Right lobe of liver (tissue), 6 donors: ENCODE results near the gene OARD1. TPM values are rescaled to one million over a fixed set of nuclear protein-coding genes. Genes with fewer than 3 reads are reported as not detected.

Experiments used
- ATAC-seq, 4 donors: fragments of 200-7000 bp; cut with Tn5 transposase; one replicate each; pipeline ENCODE4 v1.9.1; 2020; ENCODE audit warnings: mild to moderate bottlenecking in 4 of 4, moderate library complexity in 4 of 4
- DNase-seq, 3 donors: peaks; one replicate each; pipeline ENCODE4 v3.0.0-alpha.2; 2020
- H3K27ac ChIP-seq, 3 donors: fragments of 200-600 bp; one replicate each; pipeline ENCODE4 v1.8.0; 2022
- H3K27me3 ChIP-seq, 2 donors: fragments of 200-600 bp; one replicate each; pipeline ENCODE4 v1.8.0; 2022
- H3K36me3 ChIP-seq, 4 donors: fragments of 200-600 bp; sonication (generic) in 1 of 4; one replicate each; pipeline versions ENCODE4 v1.5.1 to v1.8.0; 2017 to 2022; ENCODE audit warnings: control low read depth in 1 of 4
- H3K4me1 ChIP-seq, 4 donors: fragments of 200-600 bp; sonication (generic) in 1 of 4; one replicate each; pipeline versions ENCODE4 v1.5.1 to v1.8.0; 2017 to 2022; ENCODE audit warnings: control low read depth in 1 of 4
- H3K4me3 ChIP-seq, 3 donors: fragments of 200-600 bp; one replicate each; pipeline ENCODE4 v1.8.0; 2022
- H3K9me3 ChIP-seq, 4 donors: fragments of 200-600 bp; sonication (generic) in 1 of 4; one replicate each; pipeline versions ENCODE4 v1.5.1 to v1.8.0; 2017 to 2022; ENCODE audit warnings: control low read depth in 1 of 4
- POLR2A ChIP-seq: fragments of 450-650 bp; IDR thresholded peaks from one replicate; pipeline ENCODE4 v1.6.1; 2017; ENCODE audit warnings: antibody characterized with exemption, mild to moderate bottlenecking
- WGBS: methylation state at CpG from one replicate; pipeline ENCODE4 v1.1.6; 2018; ENCODE audit warnings: low coverage, low lambda C conversion rate; ENCODE audit not compliant: insufficient coverage; ENCODE audit errors: missing lambda C conversion rate; 5-methylcytosine and 5-hydroxymethylcytosine counted together
- intact Hi-C, 2 donors: fragments of 100-400 bp; cut with DNase I; formaldehyde crosslinking; loops; one replicate each; pipeline versions ENCODE4 v1.11.2 to v1.14.1; 2022
- total RNA-seq, 6 experiments: library from RNA; depleted of rRNA in 2 of 6; stranded (reverse); fragments of >200 nt in 2 of 6; fragmentation: NEBNext Ultra II Directional in 3 of 6; extraction: Animal tissue kit (Norgen Biotek cat#: 25700) in 3 of 6; gene quantifications; one replicate each; pipeline versions ENCODE4 v1.1.0 to v1.2.4, GENCODE V29; 2016 to 2023
- donor health status: DM: no; HTN: yes; CAD: no.
- donor health status: DM: no; HTN: no; CAD: no.
- donor health status: DM: no; HTN: no; CAD: no.
- donor health status: DM: no; HTN: yes; CAD: no.
- donor health status: DM: no; HTN: yes; CAD: no.

The OARD1 gene
- total RNA-seq, 6 experiments from 2014 or later = 14.8 to 26.2 (median 21.7) TPM

GRCh38 chr6:41014780-41015179 lies 57.4 kb downstream of the OARD1 start:
- no peaks in the 10 kb centered on the region for H3K36me3 ChIP-seq
- intact Hi-C loops = no loop called here
- peaks cover 0 to 34% (median 16%) of the 10 kb centered on the region in 4 donors for H3K4me1 ChIP-seq
- H3K27ac ChIP-seq = no peak overlapping the region
- 78% methylated on average over 1 of the region's 4 CpGs for WGBS
- DNase-seq (no peak), ATAC-seq (no peak)
- no peaks in the 10 kb centered on the region for H3K9me3 ChIP-seq
- no peak for TF ChIP-seq POLR2A
- H3K27me3 ChIP-seq = no peaks in the 10 kb centered on the region
- no peak overlapping the region for H3K4me3 ChIP-seq

Other genes with a start within 250 kb of the OARD1 start
- gene UNC5CL, start 33.1 kb downstream of the OARD1 start, total RNA-seq = 10 to 100 TPM in 4 of 6 experiments, 1 to 10 TPM in 2; 5.0 to 35.7 (median 13.5) TPM
- gene TSPO2, start 29.9 kb downstream of the OARD1 start, total RNA-seq = under 1 TPM; 0.22 to 0.86 (median 0.52) TPM
- gene APOBEC2, start 19.2 kb downstream of the OARD1 start, total RNA-seq = not detected
- gene NFYA, start 618 bp upstream of the OARD1 start, total RNA-seq = 10 to 100 TPM in 1 of 6 experiments, 1 to 10 TPM in 5; 6.4 to 11.7 (median 7.7) TPM
- gene TREML1, start 82.0 kb upstream of the OARD1 start, total RNA-seq = under 1 TPM in 3 of 6 experiments, not detected in 3; 0.43 to 0.62 (median 0.46) TPM
- 1 to 10 TPM in 3 of 6 experiments, under 1 TPM in 3; 0.20 to 4.6 (median 2.3) TPM for gene TREM2, start 90.8 kb upstream of the OARD1 start, total RNA-seq
- gene TREML2, start 128.8 kb upstream of the OARD1 start, total RNA-seq = under 1 TPM in 4 of 6 experiments, not detected in 2; 0.06 to 0.20 (median 0.12) TPM
- gene TREML4, start 156.0 kb upstream of the OARD1 start, total RNA-seq = under 1 TPM in 2 of 6 experiments, not detected in 4; 0.10 to 0.12 TPM
- 1 to 10 TPM in 1 of 6 experiments, under 1 TPM in 4, not detected in 1; 0.51 to 3.3 (median 0.88) TPM for gene TREM1, start 214.3 kb upstream of the OARD1 start, total RNA-seq